Smooth muscle cell (in vitro differentiated cells): Measurements from ENCODE around the gene PSMB7. TPM values are rescaled to one million over a fixed set of nuclear protein-coding genes. Genes with fewer than 3 reads are reported as not detected.

Source experiments
- DNase-seq: peaks from one replicate; lab custom pipeline; 2025; ENCODE audit not compliant: unreplicated experiment; lab: John Stamatoyannopoulos, UW
- H2AFZ ChIP-seq: fragments of 200-600 bp; sonication (generic); 2 replicates; pipeline ENCODE4 v1.6.0; 2016; ENCODE audit warnings: antibody characterized with exemption, low read depth, mild to moderate bottlenecking
- H3F3A ChIP-seq: fragments of 200-600 bp; sonication (generic); 2 replicates; pipeline ENCODE4 v1.6.0; 2017; ENCODE audit warnings: antibody characterized with exemption, low read depth
- H3K27ac ChIP-seq: fragments of 200-600 bp; sonication (generic); 2 replicates; pipeline ENCODE4 v1.5.1; 2016; ENCODE audit warnings: low read depth, mild to moderate bottlenecking
- H3K27me3 ChIP-seq: fragments of 200-600 bp; sonication (generic); 2 replicates; pipeline ENCODE4 v1.6.1; 2016; ENCODE audit warnings: low read depth, mild to moderate bottlenecking
- H3K36me3 ChIP-seq: fragments of 200-600 bp; sonication (generic); 2 replicates; pipeline ENCODE4 v1.5.1; 2016; ENCODE audit warnings: low read depth
- H3K4me1 ChIP-seq: fragments of 200-600 bp; sonication (generic); 2 replicates; pipeline ENCODE4 v1.5.1; 2016; ENCODE audit warnings: low read depth
- H3K4me2 ChIP-seq: fragments of 200-600 bp; sonication (generic); 2 replicates; pipeline ENCODE4 v1.6.0; 2016; ENCODE audit warnings: mild to moderate bottlenecking
- H3K4me3 ChIP-seq: fragments of 200-600 bp; sonication (generic); 2 replicates; pipeline ENCODE4 v1.5.1; 2016; ENCODE audit warnings: mild to moderate bottlenecking
- H3K79me2 ChIP-seq: fragments of 200-600 bp; sonication (generic); 2 replicates; pipeline ENCODE4 v1.6.0; 2016; ENCODE audit warnings: low read depth, mild to moderate bottlenecking
- H3K9ac ChIP-seq: fragments of 200-600 bp; sonication (generic); 2 replicates; pipeline ENCODE4 v1.6.0; 2016; ENCODE audit warnings: low read depth
- H3K9me3 ChIP-seq: fragments of 200-600 bp; sonication (generic); replicated peaks from 2 replicates; pipeline ENCODE4 v1.5.1; 2016; ENCODE audit warnings: low read depth
- H4K20me1 ChIP-seq: fragments of 200-600 bp; sonication (generic); 2 replicates; pipeline ENCODE4 v1.6.0; 2016; ENCODE audit warnings: low read depth
- WGBS: methylation state at CpG from one replicate; pipeline ENCODE4 v1.1.7; 2016; ENCODE audit warnings: low lambda C conversion rate; 5-methylcytosine and 5-hydroxymethylcytosine counted together
- polyA plus RNA-seq: library from polyadenylated mRNA; unstranded; fragments of >200 nt; fragmentation: Nextera tagmentation; extraction: Ambion mirVana; gene quantifications from 2 replicates; pipeline ENCODE4 v1.2.1, GENCODE V29; 2016
- total RNA-seq: library from RNA; depleted of rRNA; stranded (reverse); fragments of >200 nt; gene quantifications from 2 replicates; pipeline ENCODE4 v1.2.3, GENCODE V29; 2014
- TF ChIP-seq, protein P1 (sequence below): fragments of 200-600 bp; sonication (generic); IDR thresholded peaks from 2 replicates; pipeline ENCODE4 v1.5.1; 2017; ENCODE audit warnings: borderline replicate concordance, mild to moderate bottlenecking, antibody characterized with exemption; ENCODE audit not compliant: insufficient read depth, poor library complexity, severe bottlenecking

PSMB7 gene
- total and polyA plus RNA-seq, 2 experiments from 2014 or later, result 246 to 302 TPM

DNA sequence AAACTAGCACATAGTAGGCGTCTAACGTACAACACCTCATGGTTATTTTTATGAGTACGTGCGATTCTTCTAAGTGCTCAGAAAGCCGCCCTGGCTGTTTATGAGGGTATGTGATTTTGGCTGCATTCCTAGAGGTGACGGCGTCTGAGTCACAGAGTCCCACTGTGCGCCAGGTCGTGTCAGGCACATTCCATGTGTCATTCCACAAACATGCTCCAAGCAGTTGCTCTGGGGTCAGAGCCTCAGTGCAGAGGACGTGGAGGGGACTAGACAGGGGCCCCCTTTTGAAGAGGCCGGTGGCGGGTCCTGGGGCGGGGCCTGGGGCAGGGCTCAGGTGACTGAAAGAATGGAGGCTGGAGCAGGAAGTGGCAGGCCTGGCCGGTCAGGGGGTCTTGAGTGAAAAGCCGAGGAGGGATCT is 105.6 kb downstream of the PSMB7 start:
- H4K20me1 ChIP-seq, result peaks cover 93% of the 10 kb centered on the region
- no peak overlapping the region for H2AFZ ChIP-seq
- H3K27me3 ChIP-seq, result no peaks in the 10 kb centered on the region
- H3K79me2 ChIP-seq, result peaks cover 29% of the 10 kb centered on the region
- 50% methylated on average over 15 of the region's 15 CpGs for WGBS
- H3K36me3 ChIP-seq, result no peaks in the 10 kb centered on the region
- DNase-seq, result no peak
- no peaks in the 10 kb centered on the region for H3K4me1 ChIP-seq
- no peak overlapping the region for H3K4me2 ChIP-seq
- TF ChIP-seq, protein P1, sequence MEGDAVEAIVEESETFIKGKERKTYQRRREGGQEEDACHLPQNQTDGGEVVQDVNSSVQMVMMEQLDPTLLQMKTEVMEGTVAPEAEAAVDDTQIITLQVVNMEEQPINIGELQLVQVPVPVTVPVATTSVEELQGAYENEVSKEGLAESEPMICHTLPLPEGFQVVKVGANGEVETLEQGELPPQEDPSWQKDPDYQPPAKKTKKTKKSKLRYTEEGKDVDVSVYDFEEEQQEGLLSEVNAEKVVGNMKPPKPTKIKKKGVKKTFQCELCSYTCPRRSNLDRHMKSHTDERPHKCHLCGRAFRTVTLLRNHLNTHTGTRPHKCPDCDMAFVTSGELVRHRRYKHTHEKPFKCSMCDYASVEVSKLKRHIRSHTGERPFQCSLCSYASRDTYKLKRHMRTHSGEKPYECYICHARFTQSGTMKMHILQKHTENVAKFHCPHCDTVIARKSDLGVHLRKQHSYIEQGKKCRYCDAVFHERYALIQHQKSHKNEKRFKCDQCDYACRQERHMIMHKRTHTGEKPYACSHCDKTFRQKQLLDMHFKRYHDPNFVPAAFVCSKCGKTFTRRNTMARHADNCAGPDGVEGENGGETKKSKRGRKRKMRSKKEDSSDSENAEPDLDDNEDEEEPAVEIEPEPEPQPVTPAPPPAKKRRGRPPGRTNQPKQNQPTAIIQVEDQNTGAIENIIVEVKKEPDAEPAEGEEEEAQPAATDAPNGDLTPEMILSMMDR, result no peak
- no peaks in the 10 kb centered on the region for H3F3A ChIP-seq
- H3K4me3 ChIP-seq, result no peak overlapping the region
- peak overlapping the region; percentile 44 for H3K27ac ChIP-seq
- no peaks in the 10 kb centered on the region for H3K9me3 ChIP-seq
- no peak overlapping the region for H3K9ac ChIP-seq

DNA sequence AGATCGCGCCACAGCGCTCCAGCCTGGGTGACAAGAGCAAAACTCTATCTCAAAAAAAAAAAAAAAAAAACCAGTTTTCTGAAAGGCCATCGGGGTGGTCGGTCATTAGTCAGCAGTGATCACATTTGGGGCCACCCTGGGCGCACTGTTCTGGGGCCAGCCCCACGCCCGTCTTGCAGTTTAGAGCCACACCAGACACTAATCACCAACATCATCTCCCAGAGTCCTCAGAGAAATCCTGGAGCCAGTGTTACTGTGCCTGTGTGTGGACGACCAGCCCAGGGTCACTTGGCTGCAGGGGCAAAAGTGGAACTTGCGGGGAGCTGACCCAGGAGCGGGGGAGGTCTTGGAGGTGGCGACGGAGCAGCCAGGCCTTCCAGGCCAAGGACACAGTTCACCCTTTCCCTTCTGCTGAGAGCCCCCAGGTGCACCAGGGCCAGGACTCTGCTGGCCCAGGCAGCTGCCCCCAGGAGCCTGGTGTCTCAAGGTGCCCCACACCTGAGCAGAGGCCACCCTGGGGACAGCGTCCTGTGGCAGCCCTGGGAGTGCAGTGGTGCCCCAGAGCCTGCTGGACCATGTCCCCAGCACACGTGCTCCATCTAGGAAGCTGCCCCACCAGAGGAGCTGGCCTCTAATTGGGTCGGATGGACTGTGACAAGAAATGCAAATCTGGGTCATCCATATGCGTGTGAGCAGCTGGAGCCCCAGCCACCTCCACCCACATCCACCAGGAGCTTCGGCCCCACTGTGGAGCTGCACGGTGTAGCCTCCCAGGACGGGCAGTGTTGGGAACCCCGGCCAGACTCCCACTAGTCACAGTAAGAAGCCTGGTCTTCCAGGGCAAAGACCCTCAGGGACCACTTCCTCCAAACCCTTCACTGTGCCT is 106.4 kb downstream of the PSMB7 start:
- Histone ChIP-seq H3K4me1 (no peaks in the 10 kb centered on the region), H3K79me2 (peaks cover 29% of the 10 kb centered on the region), H3K27ac (peak overlapping the region; percentile 44), H3K9me3 (no peaks in the 10 kb centered on the region), H3K9ac (no peak overlapping the region), H3K4me3 (no peak overlapping the region), H3F3A (no peaks in the 10 kb centered on the region), H3K4me2 (no peak overlapping the region), H3K27me3 (no peaks in the 10 kb centered on the region), H2AFZ (no peak overlapping the region), H3K36me3 (no peaks in the 10 kb centered on the region), H4K20me1 (peaks cover 100% of the 10 kb centered on the region)
- WGBS, result 91% methylated on average over 19 of the region's 21 CpGs
- no peak for DNase-seq
- TF ChIP-seq, protein P1, result no peak

DNA sequence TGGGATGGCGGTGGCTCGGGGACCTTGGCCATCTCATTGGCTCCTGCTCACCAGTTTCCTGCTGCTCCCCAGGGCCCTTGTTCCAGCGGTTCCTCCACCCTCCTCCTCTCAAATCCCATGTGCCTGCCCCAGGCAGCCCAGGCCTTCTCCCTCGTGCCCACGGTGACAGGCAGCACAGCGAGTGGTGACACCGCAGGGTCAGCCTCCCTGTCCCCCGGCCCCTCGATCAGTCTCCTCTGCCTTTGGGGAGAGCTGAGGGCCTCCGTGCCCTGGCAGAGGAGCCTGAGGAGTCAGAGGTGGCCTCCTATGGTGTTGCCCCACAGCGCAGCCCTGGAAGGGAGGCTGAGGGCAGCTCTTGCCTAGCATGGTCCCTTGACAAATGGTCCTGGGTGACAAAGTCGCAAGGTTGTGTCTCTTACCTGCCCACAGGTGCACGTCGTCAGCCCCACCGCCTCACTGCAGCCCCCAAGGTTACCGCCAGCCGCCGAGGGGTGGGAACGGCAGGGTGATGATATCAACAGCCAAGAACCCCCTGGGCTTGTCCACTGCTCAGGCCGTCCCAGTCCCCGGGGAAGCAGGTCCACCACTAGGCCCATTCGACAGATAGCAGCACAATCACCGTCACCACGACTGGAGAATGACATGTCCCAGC is 107.7 kb downstream of the PSMB7 start:
- TF ChIP-seq, protein P1, result no peak
- Histone ChIP-seq H3F3A (no peaks in the 10 kb centered on the region), H3K4me3 (no peak overlapping the region), H3K79me2 (peaks cover 29% of the 10 kb centered on the region), H3K36me3 (no peaks in the 10 kb centered on the region), H3K4me1 (no peaks in the 10 kb centered on the region), H4K20me1 (peaks cover 100% of the 10 kb centered on the region), H3K27ac (no peak overlapping the region), H3K4me2 (no peak overlapping the region), H2AFZ (no peak overlapping the region), H3K27me3 (no peaks in the 10 kb centered on the region), H3K9me3 (no peaks in the 10 kb centered on the region), H3K9ac (no peak overlapping the region)
- no peak for DNase-seq
- 91% methylated on average over 24 of the region's 24 CpGs for WGBS
